ENCODE results near the gene FAM50B.

FAM50B gene

DNA sequence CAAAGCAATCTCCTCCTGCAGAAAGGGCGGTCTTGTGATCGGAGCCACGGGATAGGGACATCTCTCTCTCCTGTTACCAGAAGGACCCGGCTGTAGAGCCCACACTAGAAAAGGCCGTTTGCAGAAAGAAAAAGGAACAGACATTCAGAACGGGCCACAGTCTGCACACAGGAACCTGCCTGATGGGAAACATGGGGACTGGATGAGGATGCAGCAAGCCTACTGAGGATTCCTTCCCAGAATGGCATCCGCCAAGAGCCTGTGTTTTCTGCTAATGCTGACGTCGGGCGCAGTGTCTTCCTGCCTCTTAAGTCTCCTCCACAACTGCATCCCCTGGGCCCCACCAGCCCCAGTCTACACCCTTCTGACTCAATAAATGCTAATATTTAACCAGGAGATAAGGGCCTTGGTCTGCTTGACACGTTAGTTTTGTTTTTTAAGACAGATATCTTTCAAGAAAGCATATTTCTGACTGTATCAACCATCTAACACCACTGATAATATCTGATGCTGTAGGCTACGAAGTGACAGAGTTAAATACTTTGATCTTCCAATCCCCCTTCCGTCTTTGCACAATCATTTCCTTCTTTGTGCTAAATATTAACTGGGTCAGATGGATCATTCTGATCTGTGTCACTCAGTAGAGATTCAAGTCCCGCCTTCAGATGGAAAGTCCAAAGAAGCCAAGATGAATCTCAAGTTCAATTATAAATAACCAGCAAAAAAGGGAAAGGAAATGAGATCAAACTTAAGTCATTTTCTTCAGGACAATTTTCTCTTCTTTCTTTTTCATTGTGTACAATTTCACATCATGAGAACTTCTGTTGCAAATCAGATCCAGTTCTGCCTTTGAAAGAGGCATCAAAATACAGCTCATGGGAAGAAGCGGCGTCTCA lies 20.7 kb downstream of the FAM50B start:
- no peak overlapping the region for H3K27ac ChIP-seq (ENCODE audit: low read depth, low read length)
- peaks cover 19% of the 10 kb centered on the region for H3K27me3 ChIP-seq (ENCODE audit: control insufficient read depth, low read length)
- no peaks in the 10 kb centered on the region for H3K9me2 ChIP-seq (replicated peaks; ENCODE audit: control insufficient read depth, low read length)
- H3F3A ChIP-seq (ENCODE audit: control insufficient read depth, insufficient read depth) = no peaks in the 10 kb centered on the region
- TF ChIP-seq EZH2phosphoT487 (IDR thresholded peaks at IDR 0.05; ENCODE audit: borderline replicate concordance, low read length) = no peak
- TF ChIP-seq, protein P1, sequence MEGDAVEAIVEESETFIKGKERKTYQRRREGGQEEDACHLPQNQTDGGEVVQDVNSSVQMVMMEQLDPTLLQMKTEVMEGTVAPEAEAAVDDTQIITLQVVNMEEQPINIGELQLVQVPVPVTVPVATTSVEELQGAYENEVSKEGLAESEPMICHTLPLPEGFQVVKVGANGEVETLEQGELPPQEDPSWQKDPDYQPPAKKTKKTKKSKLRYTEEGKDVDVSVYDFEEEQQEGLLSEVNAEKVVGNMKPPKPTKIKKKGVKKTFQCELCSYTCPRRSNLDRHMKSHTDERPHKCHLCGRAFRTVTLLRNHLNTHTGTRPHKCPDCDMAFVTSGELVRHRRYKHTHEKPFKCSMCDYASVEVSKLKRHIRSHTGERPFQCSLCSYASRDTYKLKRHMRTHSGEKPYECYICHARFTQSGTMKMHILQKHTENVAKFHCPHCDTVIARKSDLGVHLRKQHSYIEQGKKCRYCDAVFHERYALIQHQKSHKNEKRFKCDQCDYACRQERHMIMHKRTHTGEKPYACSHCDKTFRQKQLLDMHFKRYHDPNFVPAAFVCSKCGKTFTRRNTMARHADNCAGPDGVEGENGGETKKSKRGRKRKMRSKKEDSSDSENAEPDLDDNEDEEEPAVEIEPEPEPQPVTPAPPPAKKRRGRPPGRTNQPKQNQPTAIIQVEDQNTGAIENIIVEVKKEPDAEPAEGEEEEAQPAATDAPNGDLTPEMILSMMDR (IDR thresholded peaks at IDR 0.05; ENCODE audit: low read depth, low read length, poor library complexity, severe bottlenecking) = no peak
- H3K9me3 ChIP-seq (ENCODE audit: control insufficient read depth, insufficient read depth, low read length) = no peaks in the 10 kb centered on the region
- no peaks in the 10 kb centered on the region for H3K36me3 ChIP-seq (ENCODE audit: control insufficient read depth, low read length)
- no peak overlapping the region for H3K4me2 ChIP-seq (ENCODE audit: low read length)
- no peaks in the 10 kb centered on the region for H3K79me2 ChIP-seq (ENCODE audit: control insufficient read depth, low read length)
- no peaks in the 10 kb centered on the region for H4K20me1 ChIP-seq (ENCODE audit: control insufficient read depth, insufficient read depth, low read depth, low read length)
- H3K4me3 ChIP-seq (ENCODE audit: low read length) = no peak overlapping the region
- H3K4me1 ChIP-seq (ENCODE audit: control insufficient read depth, low read length) = no peaks in the 10 kb centered on the region

DNA sequence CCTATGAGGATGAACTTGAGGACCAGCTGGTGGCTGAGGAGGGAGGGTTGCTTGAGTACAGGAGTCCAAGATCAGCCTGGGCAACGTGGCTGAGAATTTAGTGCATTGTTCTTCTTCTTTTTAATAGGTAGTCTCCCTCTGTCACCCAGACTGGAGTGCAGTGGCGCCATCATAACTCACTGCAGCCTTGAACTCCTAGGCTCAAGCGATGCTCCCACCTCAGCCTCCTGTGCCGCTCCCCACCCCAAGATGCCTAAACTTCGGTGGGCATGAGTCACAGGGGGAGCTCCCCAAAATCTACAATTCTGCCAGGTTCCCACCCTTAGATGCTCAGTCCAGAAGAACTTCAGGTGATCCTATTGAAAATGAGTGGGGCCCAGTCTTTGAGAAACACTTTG lies 21.4 kb downstream of the FAM50B start:
- Histone ChIP-seq H3K9me2 (replicated peaks; ENCODE audit: control insufficient read depth, low read length) (no peaks in the 10 kb centered on the region), H3K36me3 (ENCODE audit: control insufficient read depth, low read length) (no peaks in the 10 kb centered on the region), H3K4me3 (ENCODE audit: low read length) (no peak overlapping the region), H4K20me1 (ENCODE audit: control insufficient read depth, insufficient read depth, low read depth, low read length) (no peaks in the 10 kb centered on the region), H3K27ac (ENCODE audit: low read depth, low read length) (no peak overlapping the region), H3K27me3 (ENCODE audit: control insufficient read depth, low read length) (peaks cover 19% of the 10 kb centered on the region), H3K9me3 (ENCODE audit: control insufficient read depth, insufficient read depth, low read length) (no peaks in the 10 kb centered on the region), H3F3A (ENCODE audit: control insufficient read depth, insufficient read depth) (no peaks in the 10 kb centered on the region), H3K79me2 (ENCODE audit: control insufficient read depth, low read length) (no peaks in the 10 kb centered on the region), H3K4me1 (ENCODE audit: control insufficient read depth, low read length) (no peaks in the 10 kb centered on the region), H3K4me2 (ENCODE audit: low read length) (no peak overlapping the region)
- TF ChIP-seq, protein P1 (IDR thresholded peaks at IDR 0.05; ENCODE audit: low read depth, low read length, poor library complexity, severe bottlenecking) = no peak
- no peak for TF ChIP-seq EZH2phosphoT487 (IDR thresholded peaks at IDR 0.05; ENCODE audit: borderline replicate concordance, low read length)

DNA sequence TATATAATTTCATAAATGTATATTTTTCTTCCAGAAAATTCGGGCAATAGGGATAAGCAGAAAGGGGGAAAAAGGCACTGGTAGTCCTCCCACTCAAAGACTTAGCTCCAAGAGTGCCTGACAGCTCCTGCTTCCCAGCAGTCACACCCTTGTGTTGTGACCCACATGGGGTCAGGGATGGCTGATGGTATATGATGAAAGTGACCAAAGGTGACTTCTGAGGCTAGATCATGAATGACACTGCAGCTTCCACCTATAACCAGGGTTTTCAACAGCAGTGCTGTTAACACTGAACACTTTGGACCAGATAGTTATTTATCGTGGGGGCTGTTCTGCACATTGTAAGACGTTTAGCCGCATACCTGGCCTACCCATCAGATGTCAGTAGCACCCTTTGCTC lies 22.3 kb downstream of the FAM50B start:
- no peaks in the 10 kb centered on the region for H3K9me2 ChIP-seq (replicated peaks; ENCODE audit: control insufficient read depth, low read length)
- no peaks in the 10 kb centered on the region for H3K79me2 ChIP-seq (ENCODE audit: control insufficient read depth, low read length)
- TF ChIP-seq, protein P1 (IDR thresholded peaks at IDR 0.05; ENCODE audit: low read depth, low read length, poor library complexity, severe bottlenecking) = no peak
- TF ChIP-seq EZH2phosphoT487 (IDR thresholded peaks at IDR 0.05; ENCODE audit: borderline replicate concordance, low read length) = no peak
- H4K20me1 ChIP-seq (ENCODE audit: control insufficient read depth, insufficient read depth, low read depth, low read length) = no peaks in the 10 kb centered on the region
- no peaks in the 10 kb centered on the region for H3K4me1 ChIP-seq (ENCODE audit: control insufficient read depth, low read length)
- H3K4me3 ChIP-seq (ENCODE audit: low read length) = no peak overlapping the region
- no peaks in the 10 kb centered on the region for H3F3A ChIP-seq (ENCODE audit: control insufficient read depth, insufficient read depth)
- no peaks in the 10 kb centered on the region for H3K36me3 ChIP-seq (ENCODE audit: control insufficient read depth, low read length)
- no peaks in the 10 kb centered on the region for H3K9me3 ChIP-seq (ENCODE audit: control insufficient read depth, insufficient read depth, low read length)
- H3K27me3 ChIP-seq (ENCODE audit: control insufficient read depth, low read length) = peaks cover 25% of the 10 kb centered on the region
- no peak overlapping the region for H3K4me2 ChIP-seq (ENCODE audit: low read length)
- H3K27ac ChIP-seq (ENCODE audit: low read depth, low read length) = no peak overlapping the region
